ENCODE measurements around the gene DEK.
"Not testable (repeated sequence)": the region's sequence is repeated elsewhere in the genome, so short reads cannot be mapped to it uniquely, and the experiment has no call there.

Gene DEK

GRCh38 chr6:18234564-18234963 is 29.8 kb downstream of the DEK start:
- no peak for DNase-seq

GRCh38 chr6:18233770-18234169 is 30.6 kb downstream of the DEK start:
- not testable (repeated sequence) for DNase-seq

- not testable (repeated sequence) for DNase-seq
These were observed 32.5 kb downstream of the DEK start for GRCh38 chr6:18231856-18232255.

GRCh38 chr6:18228590-18228989 is 35.7 kb downstream of the DEK start:
- not testable (repeated sequence) for DNase-seq

DNA sequence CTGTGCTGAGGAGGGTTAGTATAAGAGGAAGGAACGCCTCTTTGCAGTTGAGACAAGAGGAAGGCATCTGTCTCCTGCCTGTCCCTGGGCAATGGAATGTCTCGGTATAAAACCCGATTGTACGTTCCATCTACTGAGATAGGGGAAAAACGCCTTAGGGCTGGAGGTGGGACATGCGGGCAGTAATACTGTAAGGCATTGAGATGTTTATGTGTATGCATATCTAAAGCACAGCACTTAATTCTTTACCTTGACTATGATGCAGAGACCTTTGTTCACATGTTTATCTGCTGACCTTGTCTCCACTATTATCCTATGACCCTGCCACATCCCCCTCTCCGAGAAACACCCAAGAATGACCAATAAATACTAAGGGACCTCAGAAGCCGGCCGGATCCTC is 37.2 kb downstream of the DEK start:
- DNase-seq: not testable (repeated sequence)

GRCh38 chr6:18226451-18227105 is 37.8 kb downstream of the DEK start:
- DNase-seq: not testable (repeated sequence)

- no peak for DNase-seq
These were observed 43.1 kb downstream of the DEK start for GRCh38 chr6:18221288-18221615.

DNA sequence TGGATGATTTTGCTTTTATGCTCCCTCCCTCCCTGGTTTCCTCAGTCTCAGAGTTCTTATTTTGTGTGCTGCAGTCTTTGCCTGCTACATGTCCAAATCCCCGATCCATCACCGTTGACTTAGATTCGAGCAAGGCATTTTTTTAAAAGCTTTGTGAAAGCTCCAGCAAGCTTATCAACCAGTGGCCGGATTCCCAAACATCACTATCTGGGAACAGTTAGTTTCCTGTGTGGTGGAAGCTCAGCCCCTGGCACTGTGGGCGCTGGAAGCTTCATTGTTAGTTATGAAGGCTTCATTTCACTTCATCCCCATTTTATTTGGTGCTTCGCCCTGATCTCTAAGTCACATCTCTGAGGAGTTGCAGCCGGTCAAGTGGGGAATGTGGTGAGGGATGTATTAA is 44.7 kb downstream of the DEK start:
- DNase-seq: no peak

- DNase-seq: no peak
These were observed 46.1 kb downstream of the DEK start for GRCh38 chr6:18218233-18218632.

- DNase-seq: no peak
These were observed 47.9 kb downstream of the DEK start for GRCh38 chr6:18216411-18216810.

DNA sequence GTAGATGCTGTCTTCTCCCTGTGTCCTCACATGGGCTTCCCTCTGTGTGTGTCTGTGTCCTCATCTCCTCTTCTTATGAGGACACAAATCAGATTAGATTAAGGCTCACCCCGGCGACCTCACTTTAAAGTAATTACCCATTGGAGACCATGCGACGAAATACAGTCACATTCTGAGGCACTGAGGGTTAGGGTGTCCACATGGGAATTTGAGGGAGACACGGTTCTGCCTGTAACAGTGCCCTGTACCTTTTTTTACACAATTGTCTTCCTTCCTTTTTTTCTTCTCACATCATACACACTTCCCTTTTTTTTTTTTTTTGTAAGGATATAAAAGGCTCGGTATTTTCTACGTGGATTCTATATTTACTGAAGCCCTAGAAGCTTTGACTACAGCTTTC is 48.9 kb downstream of the DEK start:
- no peak for DNase-seq

DNA sequence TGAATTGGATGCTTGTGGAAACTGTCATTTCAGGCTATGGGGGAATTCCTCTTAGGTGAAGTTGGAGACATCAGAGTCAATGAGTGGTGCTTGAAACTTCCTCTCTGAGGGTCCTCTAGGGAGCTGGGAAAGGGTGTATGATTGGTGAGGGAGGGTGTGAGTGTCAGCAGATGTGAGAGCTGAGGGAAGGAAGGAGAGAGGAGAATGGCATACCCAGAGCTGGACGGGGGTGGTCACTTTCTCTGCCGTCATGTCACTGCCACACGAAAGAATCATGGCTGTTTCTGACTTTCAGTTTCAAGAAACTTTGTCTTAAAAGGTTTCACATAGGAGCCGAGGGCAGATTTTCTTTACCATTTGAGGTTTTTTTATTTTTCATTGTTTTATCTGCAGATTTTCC is 50.3 kb downstream of the DEK start:
- DNase-seq: no peak

- DNase-seq: no peak
These were observed 50.9 kb downstream of the DEK start for GRCh38 chr6:18213439-18213838.

- no peak for DNase-seq
These were observed 52.1 kb downstream of the DEK start for GRCh38 chr6:18212231-18212630.

GRCh38 chr6:18211338-18211737 is 53.0 kb downstream of the DEK start:
- no peak for DNase-seq

- DNase-seq: no peak
These were observed 53.6 kb downstream of the DEK start for GRCh38 chr6:18210707-18211106.

DNA sequence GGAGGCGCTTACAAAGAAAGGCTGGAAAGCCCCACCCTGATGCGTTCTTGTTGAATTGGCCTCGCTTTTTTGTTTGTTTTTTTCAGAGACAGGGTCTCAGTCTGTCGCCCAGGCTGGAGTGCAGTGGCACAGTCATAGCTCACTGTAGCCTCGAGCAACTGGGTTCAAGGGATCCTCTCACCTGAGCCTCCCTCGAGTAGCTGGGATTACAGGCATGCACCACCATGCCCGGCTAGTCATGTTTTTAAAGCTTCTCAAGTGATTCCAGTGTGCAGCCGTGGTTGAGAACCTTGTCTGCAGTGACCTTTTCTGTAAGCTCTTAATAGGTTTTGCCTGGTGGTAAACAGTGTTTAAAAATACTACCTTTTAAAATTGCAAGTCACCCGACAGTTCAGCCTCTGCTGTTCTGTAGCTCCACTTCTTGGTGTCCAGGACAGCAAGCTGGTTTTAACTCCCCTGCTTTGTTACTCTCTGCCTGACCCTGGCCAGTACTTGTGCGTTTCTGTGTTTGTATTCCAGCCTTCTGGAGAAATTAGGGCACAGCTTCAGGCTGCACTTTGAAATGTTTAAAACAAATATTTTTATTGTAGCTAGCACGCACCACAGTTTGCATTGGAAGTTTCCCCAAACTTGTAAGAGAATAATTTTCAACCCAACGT is 54.7 kb downstream of the DEK start:
- no peak for DNase-seq

- DNase-seq: not testable (repeated sequence)
These were observed 55.6 kb downstream of the DEK start for GRCh38 chr6:18208778-18209177.

GRCh38 chr6:18207949-18208348 is 56.4 kb downstream of the DEK start:
- DNase-seq: no peak

DNA sequence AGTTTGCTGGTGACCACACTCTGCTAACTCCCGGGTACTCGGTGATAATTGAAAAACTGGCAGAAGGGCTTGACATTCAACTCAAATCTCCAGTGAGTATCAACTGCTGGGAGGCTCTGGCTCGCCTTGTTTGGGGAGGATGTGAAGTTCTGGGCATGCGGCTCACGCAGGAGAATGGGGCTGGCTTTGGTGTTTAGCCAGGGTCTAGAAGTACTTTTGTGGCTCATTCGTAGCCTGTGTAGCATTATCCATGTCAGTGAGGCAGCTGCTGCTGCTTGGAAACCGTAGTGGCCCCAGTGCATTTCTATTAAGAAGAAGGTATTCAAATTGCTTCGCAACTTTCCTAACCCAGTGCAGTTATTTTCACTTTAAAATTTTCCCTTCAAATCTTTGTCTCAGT is 56.9 kb downstream of the DEK start:
- DNase-seq: no peak

DNA sequence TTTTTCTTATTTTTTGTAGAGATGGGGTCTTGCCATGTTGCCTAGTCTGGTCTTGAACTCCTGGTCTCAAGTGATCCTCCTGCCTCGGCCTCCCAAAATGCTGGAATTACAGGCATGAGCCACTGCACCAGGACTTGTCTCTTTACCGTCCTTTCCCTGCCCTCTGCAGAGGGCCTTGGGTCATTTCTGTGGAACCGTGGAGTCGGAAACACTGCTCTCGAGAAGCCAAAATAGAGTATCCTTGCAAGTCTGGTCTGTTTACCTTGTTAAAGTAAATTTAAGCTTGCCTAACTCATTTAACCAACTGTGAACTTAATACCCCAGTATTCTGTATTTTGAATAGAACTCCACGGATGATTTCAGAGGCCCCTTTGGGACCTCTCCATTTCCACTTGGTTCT is 57.7 kb downstream of the DEK start:
- no peak for DNase-seq

- DNase-seq: no peak
These were observed 59.6 kb downstream of the DEK start for GRCh38 chr6:18204691-18205090.

- DNase-seq: no peak
These were observed 60.5 kb downstream of the DEK start for GRCh38 chr6:18203786-18204185.

DNA sequence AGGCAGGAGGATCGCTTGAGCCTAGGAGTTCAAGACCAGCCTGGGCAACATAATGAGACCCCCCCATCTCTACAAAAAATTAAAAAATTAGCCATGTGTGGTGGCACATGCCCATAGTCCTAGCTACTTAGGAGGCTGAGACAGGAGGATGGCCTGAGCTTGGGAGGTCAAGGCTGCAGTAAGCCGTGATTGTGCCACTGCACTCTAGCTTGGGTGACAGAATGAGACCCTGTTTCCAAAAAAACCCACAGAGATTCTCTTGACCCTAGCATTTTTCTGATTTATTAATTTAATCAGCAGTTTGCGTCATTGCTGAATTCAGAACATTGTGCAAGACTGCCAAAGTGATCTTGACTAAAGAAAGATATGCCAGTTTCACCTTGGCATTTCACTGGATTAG is 72.3 kb downstream of the DEK start:
- DNase-seq: no peak

GRCh38 chr6:18189196-18189595 is 75.1 kb downstream of the DEK start:
- DNase-seq: no peak

Measured in NCI-H1930 (cell line).